B cell (primary cell): ENCODE results near the gene PPP1R12A.

Source experiments
- CTCF ChIP-seq: fragments of 200-600 bp; IDR thresholded peaks from one replicate; pipeline ENCODE4 v1.8.0; 2022; ENCODE audit warnings: antibody characterized with exemption, mild to moderate bottlenecking
- EZH2 ChIP-seq: IDR thresholded peaks from 2 replicates; pipeline ENCODE4 v1.6.1; 2012; ENCODE audit warnings: borderline replicate concordance, low read depth, mild to moderate bottlenecking, moderate library complexity, low read length; ENCODE audit not compliant: insufficient read depth, poor library complexity, severe bottlenecking

GRCh38 chr12:79782172-79782900 is 152.6 kb downstream of the PPP1R12A start:
- TF ChIP-seq CTCF (no peak), EZH2 (no peak)
